HG02610 (cell line): ENCODE results near the gene PKP4.
"Not testable (repeated sequence)": the region's sequence is repeated elsewhere in the genome, so short reads cannot be mapped to it uniquely, and the experiment has no call there.

Experiments
- ATAC-seq: cut with Tn5 transposase; IDR thresholded peaks from one replicate; pipeline ENCODE4 v1.9.1; 2021; ENCODE audit warnings: mild to moderate bottlenecking, moderate library complexity; ENCODE audit not compliant: unreplicated experiment

PKP4 gene, protein sequence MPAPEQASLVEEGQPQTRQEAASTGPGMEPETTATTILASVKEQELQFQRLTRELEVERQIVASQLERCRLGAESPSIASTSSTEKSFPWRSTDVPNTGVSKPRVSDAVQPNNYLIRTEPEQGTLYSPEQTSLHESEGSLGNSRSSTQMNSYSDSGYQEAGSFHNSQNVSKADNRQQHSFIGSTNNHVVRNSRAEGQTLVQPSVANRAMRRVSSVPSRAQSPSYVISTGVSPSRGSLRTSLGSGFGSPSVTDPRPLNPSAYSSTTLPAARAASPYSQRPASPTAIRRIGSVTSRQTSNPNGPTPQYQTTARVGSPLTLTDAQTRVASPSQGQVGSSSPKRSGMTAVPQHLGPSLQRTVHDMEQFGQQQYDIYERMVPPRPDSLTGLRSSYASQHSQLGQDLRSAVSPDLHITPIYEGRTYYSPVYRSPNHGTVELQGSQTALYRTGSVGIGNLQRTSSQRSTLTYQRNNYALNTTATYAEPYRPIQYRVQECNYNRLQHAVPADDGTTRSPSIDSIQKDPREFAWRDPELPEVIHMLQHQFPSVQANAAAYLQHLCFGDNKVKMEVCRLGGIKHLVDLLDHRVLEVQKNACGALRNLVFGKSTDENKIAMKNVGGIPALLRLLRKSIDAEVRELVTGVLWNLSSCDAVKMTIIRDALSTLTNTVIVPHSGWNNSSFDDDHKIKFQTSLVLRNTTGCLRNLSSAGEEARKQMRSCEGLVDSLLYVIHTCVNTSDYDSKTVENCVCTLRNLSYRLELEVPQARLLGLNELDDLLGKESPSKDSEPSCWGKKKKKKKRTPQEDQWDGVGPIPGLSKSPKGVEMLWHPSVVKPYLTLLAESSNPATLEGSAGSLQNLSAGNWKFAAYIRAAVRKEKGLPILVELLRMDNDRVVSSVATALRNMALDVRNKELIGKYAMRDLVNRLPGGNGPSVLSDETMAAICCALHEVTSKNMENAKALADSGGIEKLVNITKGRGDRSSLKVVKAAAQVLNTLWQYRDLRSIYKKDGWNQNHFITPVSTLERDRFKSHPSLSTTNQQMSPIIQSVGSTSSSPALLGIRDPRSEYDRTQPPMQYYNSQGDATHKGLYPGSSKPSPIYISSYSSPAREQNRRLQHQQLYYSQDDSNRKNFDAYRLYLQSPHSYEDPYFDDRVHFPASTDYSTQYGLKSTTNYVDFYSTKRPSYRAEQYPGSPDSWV

DNA sequence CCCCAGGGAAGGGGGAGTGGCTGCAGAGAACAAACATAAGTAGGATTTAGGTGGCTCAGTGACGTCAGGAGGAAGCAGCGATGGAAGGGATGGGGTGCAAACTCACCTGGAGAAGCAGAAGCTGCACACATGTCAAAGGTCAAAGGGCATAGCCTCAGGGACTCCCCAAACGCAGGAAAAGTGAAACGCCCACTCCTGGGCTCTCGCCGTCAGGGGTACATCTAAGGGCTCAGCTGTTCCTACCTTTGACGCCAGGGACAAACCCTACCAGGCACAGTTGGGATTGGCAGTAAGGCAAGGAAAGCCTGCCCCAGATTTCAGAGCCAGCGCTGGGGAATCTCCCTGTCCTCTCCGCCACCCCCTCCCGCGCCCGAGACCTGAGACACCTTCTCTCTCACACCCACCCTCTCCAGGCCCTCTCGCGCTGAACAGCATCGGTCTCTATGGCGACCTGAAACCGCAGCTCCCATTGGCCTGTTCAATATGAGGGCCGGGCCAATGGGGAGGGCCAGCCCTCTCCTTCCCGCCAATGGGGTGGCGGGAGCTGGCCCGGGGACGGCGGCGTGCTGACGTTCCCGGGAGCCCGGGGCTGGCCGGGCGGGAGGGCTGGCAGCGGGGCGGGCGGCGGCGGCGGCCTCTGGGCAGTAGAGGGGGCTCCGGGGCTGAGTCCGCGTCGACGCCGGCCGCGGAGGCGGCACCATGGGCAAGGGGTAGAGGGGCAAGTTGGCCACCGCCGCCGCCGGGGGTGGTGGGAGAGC lies at the start of gene PKP4, which contains the start of gene CCDC148:
Gene PKP4 (plus strand): TSS at position 644 of the 758 bp plus-strand sequence. CDS start 76,233 bp downstream, outside the sequence.
Gene CCDC148 (minus strand): TSS at position 445 of the 758 bp plus-strand sequence. CDS start 314 bp downstream, at position 131.
- ATAC-seq, result peak; percentile 97

DNA sequence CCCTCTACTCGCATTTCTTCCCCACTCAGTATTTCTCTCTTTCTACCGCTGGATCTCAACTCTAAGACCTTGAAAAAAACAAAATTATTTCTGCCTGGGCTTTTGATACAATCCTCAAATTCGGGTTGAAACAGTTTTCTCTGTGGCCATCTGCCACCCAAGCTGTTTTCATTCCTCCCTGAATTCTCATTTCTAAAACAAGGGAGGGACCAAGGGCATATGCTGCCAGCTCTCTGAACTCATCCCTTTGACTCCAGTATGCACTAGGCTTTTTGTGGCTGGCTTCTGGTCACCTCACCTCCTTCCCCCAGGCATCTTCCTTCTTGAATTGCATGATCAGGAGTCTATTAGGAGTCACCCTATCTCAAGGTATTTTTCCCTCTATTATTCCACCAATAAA lies 49.7 kb upstream of the PKP4 start:
- ATAC-seq, result no peak

GRCh38 chr2:158410132-158410531 lies 46.6 kb upstream of the PKP4 start:
- ATAC-seq, result no peak

DNA sequence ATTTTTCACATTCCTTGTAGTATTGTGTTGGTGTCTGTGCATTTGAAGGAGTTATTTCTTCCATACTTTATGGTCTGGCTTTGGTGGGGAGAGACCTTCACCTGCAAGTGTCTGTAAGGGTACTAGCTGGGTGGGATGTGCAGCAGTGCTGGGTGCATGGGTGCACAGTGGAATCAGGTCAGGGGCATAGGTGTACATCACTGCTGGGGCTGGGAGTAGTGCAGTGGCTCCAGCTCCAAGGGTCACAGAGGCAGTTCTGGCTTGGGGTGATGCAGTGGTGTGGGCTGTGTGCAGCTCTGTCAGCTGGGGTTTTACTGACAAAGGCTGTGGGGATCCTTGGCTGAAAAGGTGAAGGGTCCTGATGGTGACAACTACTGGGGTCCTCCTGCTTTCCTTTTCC lies 45.0 kb upstream of the PKP4 start:
- no peak for ATAC-seq

DNA sequence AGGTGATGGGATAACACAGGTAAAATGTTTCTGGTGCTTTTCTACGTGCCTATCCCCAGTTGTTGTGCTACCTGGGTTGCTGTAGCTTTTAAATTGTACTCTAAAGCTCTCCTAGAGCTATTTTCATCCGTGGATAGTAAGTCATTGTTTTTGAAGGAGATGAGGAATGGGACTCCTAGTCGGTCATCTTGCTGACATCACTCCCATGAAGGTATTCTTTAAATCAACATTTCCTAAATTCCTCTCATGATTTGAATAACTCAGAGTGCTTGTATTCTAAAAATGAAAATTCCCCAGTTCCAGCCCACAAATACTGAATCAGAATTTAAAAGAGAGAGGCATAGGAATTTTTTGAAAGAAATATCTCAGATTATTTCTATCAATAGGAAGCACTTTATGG lies 44.5 kb upstream of the PKP4 start:
- ATAC-seq, result no peak

- ATAC-seq, result no peak
These were observed 43.2 kb upstream of the PKP4 start for GRCh38 chr2:158413581-158413980.

DNA sequence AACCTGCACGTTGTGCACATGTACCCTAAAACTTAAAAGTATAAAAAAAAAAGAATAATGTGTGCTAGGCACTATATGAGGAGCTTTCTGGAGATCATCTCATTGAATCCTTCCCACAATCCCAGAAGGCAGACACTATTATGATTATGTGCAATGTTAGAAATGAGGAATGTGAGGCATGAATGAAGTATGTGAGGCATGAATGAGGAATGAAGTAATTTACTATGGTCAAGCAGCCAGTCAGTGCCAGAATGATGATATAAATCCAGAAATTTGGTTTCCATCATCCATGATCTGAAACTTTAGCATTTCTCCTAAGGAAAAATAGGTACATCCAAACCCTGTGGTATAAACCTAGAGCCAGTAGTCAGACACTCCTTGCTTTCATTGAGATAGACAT lies 42.2 kb upstream of the PKP4 start:
- ATAC-seq, result no peak

- no peak for ATAC-seq
These were observed 24.6 kb upstream of the PKP4 start for GRCh38 chr2:158432117-158432516.

GRCh38 chr2:158433716-158434115 lies 23.0 kb upstream of the PKP4 start:
- ATAC-seq, result not testable (repeated sequence)

DNA sequence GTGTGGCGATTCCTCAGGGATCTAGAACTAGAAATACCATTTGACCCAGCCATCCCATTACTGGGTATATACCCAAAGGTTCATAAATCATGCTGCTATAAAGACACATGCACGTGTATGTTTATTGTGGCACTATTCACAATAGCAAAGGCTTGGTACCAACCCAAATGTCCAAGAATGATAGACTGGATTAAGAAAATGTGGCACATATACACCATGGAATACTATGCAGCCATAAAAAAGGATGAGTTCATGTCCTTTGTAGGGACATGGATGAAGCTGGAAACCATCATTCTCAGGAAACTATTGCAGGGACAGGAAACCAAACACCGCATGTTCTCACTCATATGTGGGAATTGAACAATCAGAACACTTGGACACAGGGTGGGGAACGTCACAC lies 17.7 kb upstream of the PKP4 start:
- ATAC-seq, result not testable (repeated sequence)

DNA sequence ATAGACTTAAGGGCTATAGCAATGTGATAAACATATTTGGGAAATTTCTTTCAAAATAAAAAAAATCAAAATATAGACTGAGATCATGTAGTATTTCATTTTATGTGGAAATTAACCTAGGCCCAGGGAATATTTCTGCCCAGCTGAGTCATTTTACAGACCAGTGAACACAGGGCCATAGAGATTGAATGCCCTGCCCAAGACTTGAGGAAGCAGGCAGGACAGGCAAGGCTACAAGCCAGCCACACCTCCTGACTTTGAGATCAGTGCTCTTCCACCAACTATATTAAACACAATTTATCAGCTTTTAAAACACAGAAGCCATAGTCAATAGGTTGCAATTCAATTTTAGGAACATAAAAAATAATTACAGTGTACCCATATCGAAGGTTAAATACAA lies 13.1 kb upstream of the PKP4 start:
- no peak for ATAC-seq

- peak; percentile 21 for ATAC-seq
These were observed 507 bp downstream of the PKP4 start for GRCh38 chr2:158457092-158457825.

GRCh38 chr2:158457826-158458616 lies 1.3 kb downstream of the PKP4 start:
- peak; percentile 37 for ATAC-seq

- no peak for ATAC-seq
These were observed 1.8 kb downstream of the PKP4 start for GRCh38 chr2:158458617-158458920.

DNA sequence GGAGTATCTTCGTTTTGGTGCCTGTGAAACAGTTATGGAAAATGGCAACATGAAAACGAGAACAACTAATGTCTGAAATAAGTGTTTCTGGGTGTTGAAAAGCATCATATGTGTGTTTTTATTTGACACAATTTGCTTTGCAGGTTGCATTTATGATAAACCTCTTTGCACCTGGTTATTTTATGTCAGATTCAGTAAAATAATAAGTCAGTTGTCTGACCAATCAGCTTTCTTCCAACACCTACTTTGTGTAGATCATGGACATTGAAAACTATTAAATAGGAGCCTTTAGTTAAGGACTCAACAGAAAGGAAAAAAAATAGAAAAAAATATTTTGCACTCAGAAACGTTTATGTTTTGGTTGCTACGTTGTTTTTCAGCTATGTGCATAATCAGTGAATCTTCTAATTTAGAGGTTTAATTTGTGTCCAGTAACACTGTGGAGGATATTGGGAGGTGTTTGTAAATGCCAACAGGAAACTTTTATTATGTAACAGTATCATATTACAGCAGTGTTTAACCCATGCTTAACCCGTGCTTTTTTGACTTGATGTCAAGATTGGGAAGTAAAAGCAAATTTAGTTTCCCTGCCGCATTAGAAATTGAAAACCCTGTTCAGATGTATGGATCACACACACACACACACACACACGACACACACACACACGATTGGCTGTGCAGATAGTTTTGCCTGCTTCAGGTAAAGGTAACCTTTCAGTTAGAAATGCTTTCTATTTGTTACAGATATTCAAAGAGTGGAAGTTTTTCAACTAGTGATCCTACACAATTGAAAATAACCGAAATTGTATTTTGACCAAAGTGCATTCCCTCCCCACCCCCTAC lies 2.6 kb downstream of the PKP4 start:
- no peak for ATAC-seq

DNA sequence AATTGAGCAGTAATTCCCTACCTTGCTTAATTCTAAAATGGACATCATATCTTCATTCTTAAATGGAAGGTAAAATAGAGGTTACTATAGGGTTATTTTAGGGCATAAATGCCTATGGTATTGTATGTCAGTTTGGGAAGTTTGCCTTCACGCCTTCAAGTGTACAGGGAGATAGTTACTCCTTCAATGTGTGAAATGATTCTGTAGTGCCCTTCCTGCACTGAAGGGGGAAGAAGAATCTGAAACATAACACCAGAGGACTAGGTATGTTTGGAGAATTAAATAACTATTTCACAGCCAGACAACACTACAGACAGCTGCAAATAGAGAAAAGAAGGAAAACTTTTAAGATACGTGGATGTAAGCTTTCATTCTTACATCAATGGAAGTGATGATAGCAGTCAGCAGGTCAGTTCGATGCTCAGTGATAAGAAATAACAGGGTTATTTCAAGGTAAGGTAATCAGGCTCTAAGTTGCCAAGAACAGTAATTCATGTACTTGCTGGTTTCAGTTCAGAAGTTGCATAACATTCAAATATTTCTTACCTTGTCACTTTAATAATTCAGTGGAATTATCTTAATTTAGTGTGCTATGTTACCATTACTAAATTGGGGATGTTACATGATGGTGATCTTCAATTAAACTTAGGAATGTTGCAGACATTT lies 4.0 kb downstream of the PKP4 start:
- ATAC-seq, result no peak

DNA sequence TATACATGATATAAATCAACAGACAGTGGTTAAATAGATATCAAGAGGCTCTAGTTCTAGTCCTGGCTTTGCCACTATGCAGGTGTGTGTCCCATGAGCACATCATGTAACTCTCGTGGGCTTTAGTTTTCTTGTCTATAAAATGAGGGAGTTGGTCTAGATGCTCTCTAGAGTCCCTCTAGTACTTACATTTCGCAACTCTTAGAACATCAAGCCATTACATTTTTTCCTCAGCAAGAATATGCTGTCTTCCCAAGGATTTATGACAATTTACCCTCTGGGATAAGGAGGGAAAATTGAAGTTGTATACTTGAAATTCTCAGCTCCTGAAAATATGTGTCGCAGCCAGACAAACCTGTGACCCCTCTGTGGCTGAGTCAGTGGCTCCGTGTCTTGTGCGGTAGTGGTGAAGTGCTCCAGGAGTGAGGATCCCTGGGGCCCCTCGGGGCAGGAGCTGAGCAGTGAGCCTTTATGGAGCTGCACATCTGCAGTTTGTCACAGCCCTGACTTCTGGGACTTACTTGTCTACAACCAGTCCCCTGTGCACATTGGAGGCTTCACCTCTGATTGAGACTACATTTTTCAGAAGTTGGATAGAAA lies 6.8 kb downstream of the PKP4 start:
- ATAC-seq, result no peak
